ENCODE measurements around the gene PI4K2B. TPM values are rescaled to one million over a fixed set of nuclear protein-coding genes. Genes with fewer than 3 reads are reported as not detected.
"Not testable (repeated sequence)": the region's sequence is repeated elsewhere in the genome, so short reads cannot be mapped to it uniquely, and the experiment has no call there.

PI4K2B gene
- total and polyA plus RNA-seq, 4 experiments from 2014 or later, result 13.5 to 15.3 (median 14.5) TPM

- ChIA-PET CTCF (ENCODE audit: partially characterized antibody) (interaction anchor here (0.7 to 4.0 kb wide), 51 partner anchors 8 to 332 kb away, joined by 3 to 107 read pairs (median 4); partner anchors contain the start of genes ANAPC4, PI4K2B and SEPSECS), POLR2A (ENCODE audit: partially characterized antibody) (interaction anchor here (0.6 to 2.7 kb wide), 13 partner anchors 8 to 1271 kb away, joined by 3 to 58 read pairs (median 7); partner anchors contain the start of genes ANAPC4, DHX15, PI4K2B and SEPSECS)
- no peaks in the 10 kb centered on the region for H3K27me3 ChIP-seq (ENCODE audit: insufficient read depth, low read length)
- Mint-ChIP-seq H3K36me3 (peaks cover 7 to 29% of the 10 kb centered on the region in 2 donors), H3K27ac (peak within 1 kb of the TSS; percentile 89 to 99 (median 97)), H3K27me3 (peaks cover 7 to 9% of the 10 kb centered on the region in 2 donors), H3K4me3 (peak within 1 kb of the TSS; percentile 97 to 100 (median 98)), H3K9me3 (peaks cover 0 to 2% (median 0%) of the 10 kb centered on the region in 8 donors), H3K4me1 (peaks cover 8 to 26% (median 15%) of the 10 kb centered on the region in 4 donors)
- H3K9me3 ChIP-seq (ENCODE audit: control insufficient read depth in 1 of 2, low read length in 2 of 2), result no peaks in the 10 kb centered on the region
- H3K4me1 ChIP-seq (ENCODE audit: insufficient read depth, low read length), result peaks cover 17% of the 10 kb centered on the region
- intact Hi-C loops (cut with micrococcal nuclease), result loop anchor here (1.0 to 10.0 kb wide), 7 partner anchors 54 to 728 kb away; partner anchors contain the start of genes ANAPC4, DHX15, PI4K2B and SEPSECS
- DNase-seq, result peak; percentile 87 to 96 (median 91)
- H3K4me3 ChIP-seq (ENCODE audit: low read length in 2 of 2), result peak within 1 kb of the TSS; percentile 85 to 86
- peak within 1 kb of the TSS; percentile 64 for H3K27ac ChIP-seq (ENCODE audit: low read depth, low read length)
- H3K36me3 ChIP-seq (ENCODE audit: insufficient read depth, low read length), result peaks cover 9% of the 10 kb centered on the region
These were observed 78.8 kb downstream of the PI4K2B start, which contains the start of gene ZCCHC4 for GRCh38 chr4:25312496-25313200. Gene ZCCHC4, plus strand, starts transcription at chr4:25312774. Its CDS starts 36 bp downstream, at chr4:25312810.

GRCh38 chr4:25313201-25313895 lies 79.5 kb downstream of the PI4K2B start:
- DNase-seq, result peak in 1 of 5 donors; percentile 7
- ChIA-PET POLR2A (ENCODE audit: partially characterized antibody) (interaction anchor here (1.1 to 2.7 kb wide), 9 partner anchors 18 to 1270 kb away, joined by 3 to 58 read pairs (median 8); partner anchors contain the start of genes ANAPC4, DHX15, PI4K2B and SEPSECS), CTCF (ENCODE audit: partially characterized antibody) (interaction anchor here (0.8 to 4.0 kb wide), 30 partner anchors 8 to 332 kb away, joined by 3 to 107 read pairs (median 5); partner anchors contain the start of genes ANAPC4, PI4K2B and SEPSECS)
- Histone ChIP-seq H3K4me1 (ENCODE audit: insufficient read depth, low read length) (peaks cover 17% of the 10 kb centered on the region), H3K27me3 (ENCODE audit: insufficient read depth, low read length) (no peaks in the 10 kb centered on the region), H3K4me3 (ENCODE audit: low read length in 2 of 2) (peak overlapping the region; percentile 85 to 86), H3K9me3 (ENCODE audit: control insufficient read depth in 1 of 2, low read length in 2 of 2) (no peaks in the 10 kb centered on the region), H3K27ac (ENCODE audit: low read depth, low read length) (peak overlapping the region; percentile 64), H3K36me3 (ENCODE audit: insufficient read depth, low read length) (peaks cover 9% of the 10 kb centered on the region)
- intact Hi-C loops (cut with micrococcal nuclease), result loop anchor here (2.0 to 10.0 kb wide), 3 partner anchors 53 to 729 kb away; partner anchors contain the start of genes DHX15 and SMIM20
- Mint-ChIP-seq H3K27ac (peak overlapping the region; percentile 89 to 99 (median 97)), H3K27me3 (peaks cover 5 to 6% of the 10 kb centered on the region in 2 donors), H3K36me3 (peaks cover 9 to 31% of the 10 kb centered on the region in 2 donors), H3K4me1 (peaks cover 8 to 26% (median 16%) of the 10 kb centered on the region in 4 donors), H3K4me3 (peak overlapping the region; percentile 97 to 100 (median 98)), H3K9me3 (no peaks in the 10 kb centered on the region)

GRCh38 chr4:25320336-25320735 lies 86.5 kb downstream of the PI4K2B start:
- no peaks in the 10 kb centered on the region for H3K4me1 ChIP-seq (ENCODE audit: insufficient read depth, low read length)
- Mint-ChIP-seq H3K4me3 (no peak overlapping the region), H3K36me3 (peaks cover 38 to 46% of the 10 kb centered on the region in 2 donors), H3K27ac (no peak overlapping the region), H3K27me3 (no peaks in the 10 kb centered on the region), H3K9me3 (no peaks in the 10 kb centered on the region), H3K4me1 (peaks cover 0 to 6% (median 3%) of the 10 kb centered on the region in 4 donors)
- POLR2A ChIA-PET (ENCODE audit: partially characterized antibody), result interaction anchor here (1.9 kb wide), 1 partner anchor 8 kb away, joined by 8 read pairs; the partner anchor contains the start of gene ZCCHC4
- no peaks in the 10 kb centered on the region for H3K27me3 ChIP-seq (ENCODE audit: insufficient read depth, low read length)
- no peak overlapping the region for H3K4me3 ChIP-seq (ENCODE audit: low read length in 2 of 2)
- intact Hi-C loops (cut with micrococcal nuclease), result no loop called here
- peaks cover 9% of the 10 kb centered on the region for H3K36me3 ChIP-seq (ENCODE audit: insufficient read depth, low read length)
- no peak for DNase-seq
- CTCF ChIA-PET (ENCODE audit: partially characterized antibody), result interaction anchor here (1.5 kb wide), 1 partner anchor 8 kb away, joined by 7 read pairs; the partner anchor contains the start of gene ZCCHC4
- no peak overlapping the region for H3K27ac ChIP-seq (ENCODE audit: low read depth, low read length)
- H3K9me3 ChIP-seq (ENCODE audit: control insufficient read depth in 1 of 2, low read length in 2 of 2), result no peaks in the 10 kb centered on the region

- H3K27ac Mint-ChIP-seq, result peak overlapping the region in 2 of 7 donors; percentile 3 to 13
- Histone ChIP-seq H3K27ac (ENCODE audit: low read depth, low read length) (no peak overlapping the region), H3K36me3 (ENCODE audit: insufficient read depth, low read length) (peaks cover 8% of the 10 kb centered on the region), H3K4me3 (ENCODE audit: low read length in 2 of 2) (no peak overlapping the region), H3K4me1 (ENCODE audit: insufficient read depth, low read length) (no peaks in the 10 kb centered on the region), H3K27me3 (ENCODE audit: insufficient read depth, low read length) (no peaks in the 10 kb centered on the region), H3K9me3 (ENCODE audit: control insufficient read depth in 1 of 2, low read length in 2 of 2) (no peaks in the 10 kb centered on the region)
- ChIA-PET CTCF (ENCODE audit: partially characterized antibody) (interaction anchor here (1.5 kb wide), 1 partner anchor 8 kb away, joined by 7 read pairs; the partner anchor contains the start of gene ZCCHC4), POLR2A (ENCODE audit: partially characterized antibody) (interaction anchor here (1.9 kb wide), 1 partner anchor 8 kb away, joined by 8 read pairs; the partner anchor contains the start of gene ZCCHC4)
- H3K36me3 Mint-ChIP-seq, result peaks cover 38 to 44% of the 10 kb centered on the region in 2 donors
- no peaks in the 10 kb centered on the region for H3K27me3 Mint-ChIP-seq
- H3K4me1 Mint-ChIP-seq, result peaks cover 0 to 6% (median 4%) of the 10 kb centered on the region in 4 donors
- no peak for DNase-seq
- H3K4me3 Mint-ChIP-seq, result no peak overlapping the region
- intact Hi-C loops (cut with micrococcal nuclease), result no loop called here
- no peaks in the 10 kb centered on the region for H3K9me3 Mint-ChIP-seq
These were observed 86.9 kb downstream of the PI4K2B start for GRCh38 chr4:25320773-25321172.

GRCh38 chr4:25321703-25322102 lies 87.9 kb downstream of the PI4K2B start:
- POLR2A ChIA-PET (ENCODE audit: partially characterized antibody), result interaction anchor here (1.9 kb wide), 1 partner anchor 9 kb away, joined by 8 read pairs; the partner anchor contains the start of gene ZCCHC4
- Histone ChIP-seq H3K4me1 (ENCODE audit: insufficient read depth, low read length) (no peaks in the 10 kb centered on the region), H3K9me3 (ENCODE audit: control insufficient read depth in 1 of 2, low read length in 2 of 2) (no peaks in the 10 kb centered on the region), H3K27ac (ENCODE audit: low read depth, low read length) (no peak overlapping the region), H3K36me3 (ENCODE audit: insufficient read depth, low read length) (peaks cover 3% of the 10 kb centered on the region), H3K4me3 (ENCODE audit: low read length in 2 of 2) (no peak overlapping the region), H3K27me3 (ENCODE audit: insufficient read depth, low read length) (no peaks in the 10 kb centered on the region)
- DNase-seq, result no peak
- H3K4me3 Mint-ChIP-seq, result no peak overlapping the region
- intact Hi-C loops (cut with micrococcal nuclease), result no loop called here
- no peak overlapping the region for H3K27ac Mint-ChIP-seq
- H3K27me3 Mint-ChIP-seq, result no peaks in the 10 kb centered on the region
- no peaks in the 10 kb centered on the region for H3K9me3 Mint-ChIP-seq
- peaks cover 0 to 9% (median 2%) of the 10 kb centered on the region in 4 donors for H3K4me1 Mint-ChIP-seq
- CTCF ChIA-PET (ENCODE audit: partially characterized antibody), result interaction anchor here (1.5 kb wide), 1 partner anchor 9 kb away, joined by 7 read pairs; the partner anchor contains the start of gene ZCCHC4
- H3K36me3 Mint-ChIP-seq, result peaks cover 33 to 34% of the 10 kb centered on the region in 2 donors

GRCh38 chr4:25328463-25328862 lies 94.6 kb downstream of the PI4K2B start:
- H3K27ac ChIP-seq (ENCODE audit: low read depth, low read length); H3K27me3 ChIP-seq (ENCODE audit: insufficient read depth, low read length); POLR2A ChIA-PET (ENCODE audit: partially characterized antibody); H3K9me3 ChIP-seq (ENCODE audit: control insufficient read depth in 1 of 2, low read length in 2 of 2); H3K4me3 Mint-ChIP-seq; H3K27me3 Mint-ChIP-seq; H3K9me3 Mint-ChIP-seq; H3K36me3 ChIP-seq (ENCODE audit: insufficient read depth, low read length); intact Hi-C loops (cut with micrococcal nuclease); DNase-seq; H3K4me3 ChIP-seq (ENCODE audit: low read length in 2 of 2): not testable (repeated sequence)
- Mint-ChIP-seq H3K36me3 (peaks cover 4 to 11% of the 10 kb centered on the region in 2 donors), H3K27ac (peak overlapping the region in 1 of 7 donors; percentile 42), H3K4me1 (peaks cover 12 to 21% (median 19%) of the 10 kb centered on the region in 4 donors)
- peaks cover 15% of the 10 kb centered on the region for H3K4me1 ChIP-seq (ENCODE audit: insufficient read depth, low read length)
- CTCF ChIA-PET (ENCODE audit: partially characterized antibody), result interaction anchor here (1.5 kb wide), 1 partner anchor 93 kb away, joined by 4 read pairs; no protein-coding TSS in a partner anchor

Measured in CD4-positive, alpha-beta memory T cell (primary cell).